B cell (primary cell): ENCODE results near the gene CLP1. TPM values are rescaled to one million over a fixed set of nuclear protein-coding genes. Genes with fewer than 3 reads are reported as not detected.
A peak's percentile ranks its signal among the peaks of the same experiment; 100 is the strongest.

ENCODE experiments used
- ATAC-seq: fragments of 200-7000 bp; cut with Tn5 transposase; one replicate; pipeline ENCODE4 v1.10.0; 2021; ENCODE audit warnings: low read depth, mild to moderate bottlenecking, moderate number of reproducible peaks, moderate library complexity
- CTCF ChIA-PET: fragments of 350-600 bp; sonication (Branson Sonifier 250); formaldehyde crosslinking; loops from one replicate; lab custom pipeline; 2021; ENCODE audit warnings: antibody characterized with exemption, inconsistent platforms; lab: Charles Lee
- POLR2A ChIA-PET: fragments of 350-600 bp; sonication (Branson Sonifier 250); formaldehyde crosslinking; loops from one replicate; lab custom pipeline; 2021; ENCODE audit warnings: antibody characterized with exemption; lab: Charles Lee
- DNase-seq: peaks from one replicate; pipeline ENCODE4 v3.0.0; 2013
- H2AFZ ChIP-seq: 2 replicates; pipeline ENCODE4 v1.6.1; 2012; ENCODE audit warnings: mild to moderate bottlenecking, low read depth, low read length; ENCODE audit not compliant: insufficient read depth, poor library complexity, severe bottlenecking
- H3K27ac ChIP-seq, 2 donors: 1 replicate in 1 of 2; 2 replicates in 1 of 2; pipeline ENCODE4 v1.5.1; 2012 to 2013; ENCODE audit warnings: low read length in 2 of 2, mild to moderate bottlenecking in 2 of 2, moderate library complexity in 1 of 2
- H3K27me3 ChIP-seq, 4 experiments: fragments of 200-600 bp in 1 of 4; sonication (generic) in 1 of 4; replicated peaks in 1 of 4; 1 replicate in 2 of 4; 2 replicates in 2 of 4; pipeline versions ENCODE4 v1.6.1 to v1.7.0; 2013 to 2016; ENCODE audit warnings: low read length in 3 of 4, mild to moderate bottlenecking in 2 of 4, mixed read lengths in 1 of 4, moderate library complexity in 1 of 4; ENCODE audit not compliant: insufficient read depth in 4 of 4, control insufficient read depth in 3 of 4; ENCODE audit errors: control extremely low read depth in 1 of 4
- H3K36me3 ChIP-seq, 2 experiments: replicated peaks in 1 of 2; 1 replicate in 1 of 2; 2 replicates in 1 of 2; pipeline versions ENCODE4 v1.6.1 to v1.7.1; 2013; ENCODE audit warnings: low read length in 1 of 2; ENCODE audit not compliant: insufficient read depth in 2 of 2, control insufficient read depth in 1 of 2; ENCODE audit errors: control extremely low read depth in 1 of 2, extremely low read depth in 1 of 2
- H3K4me1 ChIP-seq, 2 donors: fragments of 200-600 bp in 1 of 2; sonication (generic) in 1 of 2; 1 replicate in 1 of 2; 2 replicates in 1 of 2; pipeline versions ENCODE4 v1.5.1 to v1.6.1; 2013 to 2017; ENCODE audit warnings: low read length in 2 of 2; ENCODE audit not compliant: control insufficient read depth in 2 of 2, insufficient read depth in 2 of 2
- H3K4me2 ChIP-seq: replicated peaks from 2 replicates; pipeline ENCODE3; 2012; ENCODE audit warnings: mild to moderate bottlenecking, low read depth, low read length; ENCODE audit not compliant: poor library complexity, severe bottlenecking
- H3K4me3 ChIP-seq, 5 experiments: fragments of 200-600 bp in 1 of 5; sonication (generic) in 1 of 5; 1 replicate in 3 of 5; 2 replicates in 2 of 5; pipeline versions ENCODE4 v1.5.1 to v1.7.0; 2011 to 2016; ENCODE audit warnings: low read length in 4 of 5, mild to moderate bottlenecking in 4 of 5, low read depth in 2 of 5, control low read depth in 1 of 5, moderate library complexity in 1 of 5; ENCODE audit not compliant: insufficient read depth in 1 of 5; ENCODE audit errors: control extremely low read depth in 1 of 5, extremely low read depth in 1 of 5
- H3K79me2 ChIP-seq: fragments of 200-600 bp; sonication (generic); one replicate; pipeline ENCODE4 v1.6.0; 2016; ENCODE audit warnings: low read length; ENCODE audit not compliant: control insufficient read depth, insufficient read depth
- H3K9ac ChIP-seq: fragments of 200-600 bp; sonication (generic); 2 replicates; pipeline ENCODE4 v1.6.1; 2017; ENCODE audit warnings: mild to moderate bottlenecking, low read length, moderate library complexity
- H3K9me3 ChIP-seq, 3 donors: one replicate each; pipeline versions ENCODE4 v1.6.1 to v1.7.1; 2013; ENCODE audit warnings: low read length in 2 of 3; ENCODE audit not compliant: control insufficient read depth in 2 of 3, insufficient read depth in 1 of 3; ENCODE audit errors: control extremely low read depth in 1 of 3
- H4K20me1 ChIP-seq: 2 replicates; pipeline ENCODE4 v1.6.0; 2012; ENCODE audit warnings: mild to moderate bottlenecking, low read length; ENCODE audit not compliant: insufficient read depth, control insufficient read depth, poor library complexity, severe bottlenecking
- H3K27ac Mint-ChIP-seq: one replicate; pipeline ENCODE4 v1.8.0; 2021; ENCODE audit warnings: mixed read lengths
- H3K27me3 Mint-ChIP-seq: one replicate; pipeline ENCODE4 v1.8.0; 2021; ENCODE audit warnings: mixed read lengths
- H3K4me1 Mint-ChIP-seq: one replicate; pipeline ENCODE4 v1.8.0; 2021; ENCODE audit warnings: mixed read lengths
- H3K4me3 Mint-ChIP-seq: one replicate; pipeline ENCODE4 v1.8.0; 2021; ENCODE audit warnings: mixed read lengths
- H3K9me3 Mint-ChIP-seq: one replicate; pipeline ENCODE4 v1.8.0; 2022; ENCODE audit warnings: mixed read lengths; ENCODE audit not compliant: insufficient read depth
- EZH2 ChIP-seq: IDR thresholded peaks from 2 replicates; pipeline ENCODE4 v1.6.1; 2012; ENCODE audit warnings: borderline replicate concordance, low read depth, mild to moderate bottlenecking, moderate library complexity, low read length; ENCODE audit not compliant: insufficient read depth, poor library complexity, severe bottlenecking
- WGBS: methylation state at CpG from one replicate; pipeline ENCODE4 v1.1.5; 2013; ENCODE audit warnings: missing lambda C conversion rate; ENCODE audit not compliant: insufficient coverage; 5-methylcytosine and 5-hydroxymethylcytosine counted together
- intact Hi-C: fragments of 100-400 bp; cut with micrococcal nuclease; formaldehyde crosslinking; loops from one replicate; pipeline ENCODE4 v1.10.0; 2022
- polyA plus RNA-seq: library from polyadenylated mRNA; depleted of rRNA; stranded (reverse); fragments of >200 nt; gene quantifications from 2 replicates; pipeline ENCODE4 v1.2.3, GENCODE V29; 2012
- total RNA-seq, 2 donors: library from RNA; stranded (reverse); fragments of 120-200 nt in 1 of 2; gene quantifications; 1 replicate in 1 of 2; 2 replicates in 1 of 2; pipeline versions ENCODE4 v1.2.3 to v1.2.4, GENCODE V29; 2013 to 2022
- TF ChIP-seq, protein P1 (sequence below): fragments of 200-600 bp; IDR thresholded peaks from one replicate; pipeline ENCODE4 v1.8.0; 2022; ENCODE audit warnings: antibody characterized with exemption, mild to moderate bottlenecking

Gene CLP1
- total and polyA plus RNA-seq, 2 donors (not counting 1 experiment from before 2014, with no cell fraction given) = 6.0 to 15.5 TPM

DNA sequence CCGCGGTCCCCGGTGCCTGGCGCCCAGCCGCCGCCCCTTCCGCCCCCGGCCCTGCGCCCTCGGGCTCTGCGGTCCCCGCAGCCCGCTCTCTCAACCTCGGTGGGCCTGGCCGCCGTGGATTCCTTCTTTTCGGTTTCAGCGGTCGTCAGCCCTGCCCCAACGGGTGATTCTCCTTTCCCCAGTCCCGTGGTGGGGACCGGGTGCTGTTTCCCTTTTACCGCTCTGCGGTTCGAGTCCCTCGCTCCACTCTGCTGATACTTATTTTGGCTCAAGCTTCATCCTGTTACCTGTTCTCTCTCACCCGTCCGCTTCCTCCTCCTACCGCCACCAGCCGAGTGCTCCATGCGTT lies 10.8 kb downstream of the CLP1 start:
- Histone ChIP-seq H3K79me2 (peaks cover 58% of the 10 kb centered on the region), H4K20me1 (peaks cover 27% of the 10 kb centered on the region), H3K9me3 (no peaks in the 10 kb centered on the region), H3K4me3 (peak overlapping the region; percentile 72 to 96 (median 83)), H3K36me3 (peaks cover 0 to 19% of the 10 kb centered on the region in 2 experiments), H3K9ac (peak overlapping the region; percentile 93), H3K27ac (peak overlapping the region; percentile 98 to 99), H3K4me1 (peaks cover 23 to 25% of the 10 kb centered on the region in 2 donors), H3K27me3 (no peaks in the 10 kb centered on the region), H3K4me2 (peak overlapping the region; percentile 92), H2AFZ (peak overlapping the region; percentile 94)
- CTCF ChIA-PET = interaction anchor here (0.7 to 1.0 kb wide), 2 partner anchors 27 to 132 kb away, joined by 3 to 7 read pairs; no protein-coding TSS in a partner anchor
- TF ChIP-seq, protein P1, sequence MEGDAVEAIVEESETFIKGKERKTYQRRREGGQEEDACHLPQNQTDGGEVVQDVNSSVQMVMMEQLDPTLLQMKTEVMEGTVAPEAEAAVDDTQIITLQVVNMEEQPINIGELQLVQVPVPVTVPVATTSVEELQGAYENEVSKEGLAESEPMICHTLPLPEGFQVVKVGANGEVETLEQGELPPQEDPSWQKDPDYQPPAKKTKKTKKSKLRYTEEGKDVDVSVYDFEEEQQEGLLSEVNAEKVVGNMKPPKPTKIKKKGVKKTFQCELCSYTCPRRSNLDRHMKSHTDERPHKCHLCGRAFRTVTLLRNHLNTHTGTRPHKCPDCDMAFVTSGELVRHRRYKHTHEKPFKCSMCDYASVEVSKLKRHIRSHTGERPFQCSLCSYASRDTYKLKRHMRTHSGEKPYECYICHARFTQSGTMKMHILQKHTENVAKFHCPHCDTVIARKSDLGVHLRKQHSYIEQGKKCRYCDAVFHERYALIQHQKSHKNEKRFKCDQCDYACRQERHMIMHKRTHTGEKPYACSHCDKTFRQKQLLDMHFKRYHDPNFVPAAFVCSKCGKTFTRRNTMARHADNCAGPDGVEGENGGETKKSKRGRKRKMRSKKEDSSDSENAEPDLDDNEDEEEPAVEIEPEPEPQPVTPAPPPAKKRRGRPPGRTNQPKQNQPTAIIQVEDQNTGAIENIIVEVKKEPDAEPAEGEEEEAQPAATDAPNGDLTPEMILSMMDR = no peak
- no peak for TF ChIP-seq EZH2
- POLR2A ChIA-PET = interaction anchor here (0.6 to 2.3 kb wide), 2 partner anchors 11 to 24 kb away, joined by 3 to 22 read pairs; partner anchors contain the start of gene CLP1
- intact Hi-C loops = loop anchor here (1.0 to 5.0 kb wide), 4 partner anchors 132 to 1474 kb away; partner anchors contain the start of genes FAM111A, P2RX3 and SSRP1
- H3K9me3 Mint-ChIP-seq = no peaks in the 10 kb centered on the region
- H3K27me3 Mint-ChIP-seq = no peaks in the 10 kb centered on the region
- DNase-seq (no peak), ATAC-seq (peak; percentile 4)
- WGBS = under 1% methylated on average over 28 of the region's 31 CpGs
- H3K4me1 Mint-ChIP-seq = peaks cover 54% of the 10 kb centered on the region
- peak overlapping the region; percentile 95 for H3K4me3 Mint-ChIP-seq
- peak overlapping the region; percentile 100 for H3K27ac Mint-ChIP-seq

DNA sequence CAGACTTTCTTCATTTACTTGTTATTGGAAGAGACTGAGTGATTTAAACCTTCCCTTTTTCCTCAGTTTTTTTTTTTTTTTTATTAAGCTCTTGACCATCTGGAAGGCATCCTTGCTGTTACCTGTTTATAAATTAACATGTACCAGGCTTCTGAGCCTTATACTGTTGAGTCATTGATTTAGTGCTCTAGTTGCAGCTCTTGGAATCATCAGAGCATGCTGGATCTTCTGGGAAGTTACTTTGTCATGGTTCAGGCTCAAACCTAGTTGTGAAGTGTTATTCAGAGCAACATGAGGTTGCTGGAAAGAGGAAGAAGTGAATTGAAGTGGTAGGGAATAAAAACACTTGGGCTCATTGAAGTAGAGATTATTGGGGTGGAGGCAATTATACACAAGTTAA lies 16.7 kb downstream of the CLP1 start:
- DNase-seq (no peak), ATAC-seq (no peak)
- TF ChIP-seq, protein P1 = no peak
- no peak for TF ChIP-seq EZH2
- POLR2A ChIA-PET = no interaction called here
- CTCF ChIA-PET = interaction anchor here (0.6 to 1.4 kb wide), 3 partner anchors 30 to 1596 kb away, joined by 3 to 7 read pairs (median 4); no protein-coding TSS in a partner anchor
- H4K20me1 ChIP-seq = peaks cover 67% of the 10 kb centered on the region
- no peak overlapping the region for H3K4me3 Mint-ChIP-seq
- no peak overlapping the region for H3K9ac ChIP-seq
- H3K4me1 Mint-ChIP-seq = peaks cover 54% of the 10 kb centered on the region
- H3K27me3 ChIP-seq = no peaks in the 10 kb centered on the region
- no peaks in the 10 kb centered on the region for H3K27me3 Mint-ChIP-seq
- no peaks in the 10 kb centered on the region for H3K9me3 ChIP-seq
- H3K4me1 ChIP-seq = peaks cover 6 to 18% of the 10 kb centered on the region in 2 donors
- H2AFZ ChIP-seq = no peak overlapping the region
- peaks cover 99% of the 10 kb centered on the region for H3K79me2 ChIP-seq
- H3K4me2 ChIP-seq = no peak overlapping the region
- no peaks in the 10 kb centered on the region for H3K9me3 Mint-ChIP-seq
- H3K27ac ChIP-seq = peak overlapping the region in 1 of 2 donors; percentile 0
- no peak overlapping the region for H3K27ac Mint-ChIP-seq
- H3K4me3 ChIP-seq = no peak overlapping the region
- intact Hi-C loops = no loop called here
- H3K36me3 ChIP-seq = peaks cover 0 to 54% of the 10 kb centered on the region in 2 experiments
